GM10266 (cell line): Measurements from ENCODE around the gene LNPEP.

Source experiments
- DNase-seq: peaks from one replicate; pipeline ENCODE4 v3.0.0; 2012; ENCODE audit errors: extremely low spot score
- TF ChIP-seq, protein P1 (sequence below): IDR thresholded peaks from 2 replicates; pipeline ENCODE4 v1.5.1; 2012; ENCODE audit warnings: mild to moderate bottlenecking, low read depth; ENCODE audit not compliant: control insufficient read depth, insufficient read depth; ENCODE audit errors: missing control alignments

The LNPEP gene

DNA sequence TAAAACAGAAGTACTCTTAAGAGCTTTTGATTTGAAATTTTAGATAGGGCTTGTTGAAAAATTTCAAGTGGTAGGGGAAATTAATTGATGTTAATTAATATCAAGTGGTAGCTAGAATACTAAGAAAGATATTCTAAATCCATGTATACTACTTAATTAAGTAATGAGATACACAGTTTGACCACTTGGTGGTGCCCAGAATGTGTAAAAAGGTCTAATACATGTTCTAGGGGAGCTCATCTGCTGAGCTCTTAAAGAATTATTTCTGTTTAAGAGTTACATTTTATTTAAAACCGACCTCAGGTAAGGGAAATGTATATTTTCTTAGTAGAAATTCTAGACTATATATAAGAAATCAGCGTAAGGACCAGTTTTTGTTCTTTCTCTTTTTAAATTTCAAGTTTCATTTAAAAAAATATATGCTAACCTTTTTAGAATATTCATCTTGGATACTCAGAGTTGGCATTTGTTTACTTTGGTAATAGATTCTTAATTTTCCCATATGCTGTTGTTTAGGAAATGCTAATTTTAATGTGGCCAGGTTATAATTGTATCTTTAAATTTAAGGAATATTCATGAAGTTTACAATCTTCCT lies 61.5 kb downstream of the LNPEP start:
- TF ChIP-seq, protein P1, sequence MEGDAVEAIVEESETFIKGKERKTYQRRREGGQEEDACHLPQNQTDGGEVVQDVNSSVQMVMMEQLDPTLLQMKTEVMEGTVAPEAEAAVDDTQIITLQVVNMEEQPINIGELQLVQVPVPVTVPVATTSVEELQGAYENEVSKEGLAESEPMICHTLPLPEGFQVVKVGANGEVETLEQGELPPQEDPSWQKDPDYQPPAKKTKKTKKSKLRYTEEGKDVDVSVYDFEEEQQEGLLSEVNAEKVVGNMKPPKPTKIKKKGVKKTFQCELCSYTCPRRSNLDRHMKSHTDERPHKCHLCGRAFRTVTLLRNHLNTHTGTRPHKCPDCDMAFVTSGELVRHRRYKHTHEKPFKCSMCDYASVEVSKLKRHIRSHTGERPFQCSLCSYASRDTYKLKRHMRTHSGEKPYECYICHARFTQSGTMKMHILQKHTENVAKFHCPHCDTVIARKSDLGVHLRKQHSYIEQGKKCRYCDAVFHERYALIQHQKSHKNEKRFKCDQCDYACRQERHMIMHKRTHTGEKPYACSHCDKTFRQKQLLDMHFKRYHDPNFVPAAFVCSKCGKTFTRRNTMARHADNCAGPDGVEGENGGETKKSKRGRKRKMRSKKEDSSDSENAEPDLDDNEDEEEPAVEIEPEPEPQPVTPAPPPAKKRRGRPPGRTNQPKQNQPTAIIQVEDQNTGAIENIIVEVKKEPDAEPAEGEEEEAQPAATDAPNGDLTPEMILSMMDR: peak; percentile 27
- DNase-seq: peak; percentile 7

DNA sequence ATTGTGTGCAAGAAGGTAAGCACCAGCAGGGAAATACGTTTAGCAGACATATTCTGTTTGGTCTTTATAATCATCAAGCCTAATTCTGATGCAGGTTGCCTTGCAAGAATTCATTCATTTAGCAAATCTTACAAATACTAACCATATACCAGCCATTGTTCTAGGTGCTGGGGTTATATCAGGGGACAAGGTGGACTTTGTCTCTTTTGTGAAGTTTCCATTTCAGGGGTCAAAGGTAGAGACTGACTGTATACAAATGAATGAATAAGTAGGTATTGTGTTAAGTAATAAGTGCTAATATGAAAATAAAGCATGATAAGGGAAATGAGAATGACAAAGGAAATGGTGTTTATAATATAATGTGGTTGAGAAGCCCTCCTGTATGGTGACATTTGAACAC lies 64.0 kb downstream of the LNPEP start:
- TF ChIP-seq, protein P1: no peak
- DNase-seq: no peak

DNA sequence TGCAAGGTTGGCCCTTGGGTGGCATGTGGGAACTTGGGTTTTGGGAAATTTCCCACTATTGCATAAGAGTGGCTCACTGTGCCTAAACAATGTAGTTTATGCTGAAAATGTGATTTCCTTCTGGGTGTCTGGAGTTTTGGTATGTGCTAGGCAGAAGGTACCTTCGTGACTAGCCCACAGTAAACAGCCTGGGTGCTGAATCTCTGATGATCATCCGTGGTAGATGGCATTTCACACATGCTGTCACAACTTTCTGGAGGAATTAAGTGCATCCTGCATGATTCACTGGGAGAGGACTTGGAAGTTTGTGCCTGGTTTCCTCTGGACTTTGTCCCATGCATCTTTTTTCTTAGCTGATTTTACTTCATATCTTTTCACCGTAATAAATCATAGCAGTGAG lies 64.5 kb downstream of the LNPEP start:
- TF ChIP-seq, protein P1: no peak
- DNase-seq: no peak

DNA sequence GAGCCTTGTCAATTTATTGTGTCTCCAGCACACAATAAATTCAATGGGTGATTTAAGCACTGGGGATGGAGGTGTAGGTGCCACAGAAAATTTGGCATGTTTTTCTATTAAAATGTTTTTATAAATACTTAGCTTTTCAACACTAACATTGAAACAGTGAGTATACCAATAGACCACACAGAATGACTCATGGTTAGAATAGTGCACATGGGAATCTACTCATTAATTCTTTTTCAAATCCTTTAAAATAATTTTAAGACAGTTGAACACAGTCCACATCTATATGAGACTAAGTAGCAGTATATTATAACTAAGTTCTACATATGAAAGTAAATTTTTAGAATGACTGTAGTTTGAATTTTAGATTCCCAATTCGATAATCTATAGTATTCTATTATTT lies 67.1 kb downstream of the LNPEP start:
- DNase-seq: no peak
- TF ChIP-seq, protein P1: no peak

DNA sequence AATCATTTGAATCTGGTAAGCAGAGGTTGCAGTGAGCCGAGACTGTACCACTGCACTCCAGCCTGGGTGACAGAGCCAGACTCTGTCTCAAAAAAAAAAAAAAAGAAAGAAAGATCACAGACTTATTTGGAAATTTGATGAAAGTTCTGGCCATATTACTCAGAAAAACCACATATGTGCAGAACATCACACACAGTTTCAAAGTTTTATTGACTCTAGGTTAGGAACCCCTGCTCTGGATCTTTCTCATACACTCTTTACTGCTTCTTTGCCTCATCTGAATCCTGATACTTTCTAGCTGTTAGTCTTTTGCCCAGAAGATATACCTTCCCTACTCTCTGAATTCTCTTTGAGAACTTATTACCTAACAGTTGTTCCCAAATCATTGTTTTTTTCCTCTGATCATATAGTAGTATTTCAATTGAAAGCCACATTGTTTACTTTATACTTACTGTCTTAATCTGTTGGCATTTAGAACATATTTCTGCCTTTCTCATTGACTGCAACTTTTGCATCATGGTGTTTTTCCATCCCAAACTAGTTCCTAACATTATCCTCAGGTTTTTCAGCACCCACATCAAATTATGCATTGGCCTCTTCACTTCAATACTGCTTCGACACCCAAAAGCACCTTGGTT lies 68.7 kb downstream of the LNPEP start:
- TF ChIP-seq, protein P1: no peak

DNA sequence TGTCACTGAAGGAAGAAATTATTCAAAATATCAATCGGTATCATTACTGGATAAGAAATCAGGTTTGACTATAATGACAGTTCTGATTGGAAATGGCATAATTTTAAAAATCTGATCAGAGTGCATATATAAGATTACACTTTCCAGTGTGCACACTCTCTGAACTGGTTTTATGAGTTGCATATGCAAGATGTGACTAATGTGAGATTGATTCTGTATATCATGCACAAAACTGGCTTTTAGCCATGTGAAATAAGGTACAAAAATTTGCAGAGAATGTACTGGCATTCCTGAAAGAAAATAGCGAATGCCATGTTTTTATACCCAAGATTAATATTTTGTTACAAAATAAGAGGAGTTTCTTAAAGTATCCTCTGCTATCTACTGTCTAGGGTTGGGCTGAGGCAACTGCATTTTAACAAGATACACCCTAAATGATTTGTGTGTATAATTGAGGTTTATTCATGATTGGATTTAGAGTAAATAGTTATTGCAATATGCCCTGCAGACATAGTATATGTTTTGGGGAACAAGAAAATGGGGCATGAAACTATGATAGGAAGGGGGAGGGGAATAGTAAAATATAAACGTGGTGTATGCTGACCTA lies 70.7 kb downstream of the LNPEP start:
- DNase-seq: no peak
- TF ChIP-seq, protein P1: no peak

More for the DNA sequence above, 68.7 kb downstream of the LNPEP start:
- DNase-seq: no peak
